NCI-H748 (cell line): ENCODE measurements around the gene RAPGEF4.
"Not testable (repeated sequence)": the region's sequence is repeated elsewhere in the genome, so short reads cannot be mapped to it uniquely, and the experiment has no call there.

Experiments
- DNase-seq: peaks from one replicate; lab custom pipeline; 2025; ENCODE audit not compliant: unreplicated experiment; lab: John Stamatoyannopoulos, UW

RAPGEF4 gene

GRCh38 chr2:173028141-173028540 lies 292.5 kb downstream of the RAPGEF4 start:
- DNase-seq: no peak

GRCh38 chr2:173028671-173029070 lies 293.0 kb downstream of the RAPGEF4 start:
- DNase-seq: no peak

- no peak for DNase-seq
These were observed 295.2 kb downstream of the RAPGEF4 start for GRCh38 chr2:173030561-173031490.

- no peak for DNase-seq
These were observed 296.4 kb downstream of the RAPGEF4 start for GRCh38 chr2:173032032-173032431.

- DNase-seq: no peak
These were observed 297.4 kb downstream of the RAPGEF4 start for GRCh38 chr2:173033084-173033483.

- DNase-seq: no peak
These were observed 298.5 kb downstream of the RAPGEF4 start for GRCh38 chr2:173034143-173034542.

- no peak for DNase-seq
These were observed 301.8 kb downstream of the RAPGEF4 start for GRCh38 chr2:173037245-173038120.

GRCh38 chr2:173038257-173038656 lies 302.6 kb downstream of the RAPGEF4 start:
- not testable (repeated sequence) for DNase-seq

GRCh38 chr2:173040729-173041128 lies 305.1 kb downstream of the RAPGEF4 start:
- no peak for DNase-seq

GRCh38 chr2:173043476-173043875 lies 307.8 kb downstream of the RAPGEF4 start:
- DNase-seq: no peak

GRCh38 chr2:173043897-173044519 lies 308.4 kb downstream of the RAPGEF4 start:
- no peak for DNase-seq

GRCh38 chr2:173044686-173045085 lies 309.0 kb downstream of the RAPGEF4 start:
- DNase-seq: no peak

GRCh38 chr2:173045181-173045580 lies 309.5 kb downstream of the RAPGEF4 start:
- no peak for DNase-seq

GRCh38 chr2:173048522-173048896 lies 312.9 kb downstream of the RAPGEF4 start:
- no peak for DNase-seq

GRCh38 chr2:173048897-173049661 lies 313.4 kb downstream of the RAPGEF4 start:
- DNase-seq: peak; percentile 58

GRCh38 chr2:173049831-173050230 lies 314.2 kb downstream of the RAPGEF4 start:
- DNase-seq: peak; percentile 42

- DNase-seq: no peak
These were observed 315.0 kb downstream of the RAPGEF4 start for GRCh38 chr2:173050684-173051083.

GRCh38 chr2:173051463-173052215 lies 316.0 kb downstream of the RAPGEF4 start:
- DNase-seq: no peak

- DNase-seq: no peak
These were observed 317.5 kb downstream of the RAPGEF4 start for GRCh38 chr2:173053043-173053699.
